Ecto neural progenitor cell (in vitro differentiated cells): ENCODE data around the gene AVPR2.

Experiments
- DNase-seq: peaks from one replicate; pipeline ENCODE4 v3.0.0-alpha.2; 2018; ENCODE audit warnings: low spot score

The AVPR2 gene

DNA sequence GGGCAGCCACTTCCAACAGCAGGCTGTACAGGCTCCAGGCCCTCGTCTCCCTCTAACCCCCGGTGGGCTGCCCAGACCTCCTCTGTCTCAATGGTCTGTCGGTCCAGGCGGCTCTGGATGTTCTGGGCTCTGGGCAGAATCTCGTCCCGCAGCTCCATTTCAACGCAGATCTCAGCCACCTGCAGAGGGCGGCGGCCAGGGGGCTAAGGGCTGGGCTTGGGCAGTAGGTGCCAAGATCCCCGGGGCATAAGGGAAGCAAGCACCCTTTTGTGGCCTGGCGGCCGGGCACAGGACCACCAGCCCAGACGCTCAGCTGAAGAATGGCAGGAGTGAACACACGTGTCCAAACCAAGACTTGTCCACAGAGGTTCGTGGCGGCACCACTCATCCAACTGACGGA lies 9.2 kb downstream of the AVPR2 start:
- DNase-seq: no peak

- no peak for DNase-seq
Measured at GRCh38 chrX:153917869-153918268, 13.4 kb downstream of the AVPR2 start.

DNA sequence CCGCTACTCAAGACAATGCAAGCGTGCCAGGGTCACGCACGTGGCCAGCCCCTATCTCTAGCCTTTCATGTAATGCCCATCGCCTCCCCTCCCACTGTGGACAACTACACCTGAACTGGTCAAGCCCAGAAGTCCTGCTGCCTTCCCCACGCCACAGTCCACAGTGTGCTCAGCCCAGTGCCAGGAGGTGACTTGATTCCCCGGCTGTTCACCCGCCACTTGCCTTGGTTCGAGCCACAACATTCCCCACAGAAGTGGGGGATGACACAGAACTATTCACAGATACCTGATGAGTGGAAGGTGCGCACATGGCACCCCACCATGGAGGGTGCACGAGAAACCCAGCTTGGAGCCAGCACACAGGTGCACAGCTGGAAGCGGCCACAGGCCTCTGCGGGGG lies 14.8 kb downstream of the AVPR2 start:
- no peak for DNase-seq

DNA sequence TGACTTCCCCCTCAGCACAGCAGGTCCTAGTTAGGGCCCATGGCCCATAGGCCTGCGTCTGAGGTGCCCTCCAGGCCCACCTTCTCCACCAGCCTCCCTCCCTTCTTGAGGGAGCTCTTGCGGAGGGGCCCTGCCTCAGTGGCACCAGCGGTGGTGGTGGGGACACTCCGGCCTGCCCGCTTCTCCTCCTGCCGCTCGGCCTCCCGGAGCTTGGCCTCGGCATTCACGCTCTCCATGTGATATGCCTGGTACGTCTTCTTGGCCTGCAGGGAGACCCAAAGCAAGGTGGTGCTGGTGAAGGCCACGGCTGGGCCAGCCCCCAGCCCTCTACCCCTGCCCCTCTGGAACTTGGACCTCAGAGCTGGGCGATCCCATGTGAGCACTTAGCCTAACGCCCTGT lies 16.1 kb downstream of the AVPR2 start:
- no peak for DNase-seq

DNA sequence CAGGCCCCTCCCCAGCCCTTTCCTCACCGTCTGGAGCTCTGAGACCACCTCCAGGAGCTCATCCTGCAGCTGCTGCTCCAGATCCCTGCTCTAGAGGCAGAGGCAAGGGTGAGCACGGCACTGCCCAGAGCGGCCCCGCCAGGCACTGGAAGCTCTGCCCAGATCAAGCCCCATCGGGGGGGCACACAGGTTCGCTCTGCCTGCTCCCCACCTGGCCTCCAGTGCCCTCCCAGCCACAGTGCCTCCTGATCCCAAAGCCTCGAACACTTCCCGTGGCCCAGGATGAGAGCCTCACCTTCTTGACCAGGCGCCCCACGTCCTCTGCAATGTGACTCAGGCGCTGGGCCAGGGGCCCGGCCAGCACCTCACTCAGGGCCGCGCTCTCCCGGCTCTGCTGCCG lies 16.6 kb downstream of the AVPR2 start:
- DNase-seq: no peak

- DNase-seq: no peak
Measured at GRCh38 chrX:153921511-153922446, 17.3 kb downstream of the AVPR2 start.

- no peak for DNase-seq
Measured at GRCh38 chrX:153922932-153923857, 18.7 kb downstream of the AVPR2 start.

- no peak for DNase-seq
Measured at GRCh38 chrX:153924149-153924861, 19.8 kb downstream of the AVPR2 start.

- no peak for DNase-seq
Measured at GRCh38 chrX:153925387-153925738, 20.9 kb downstream of the AVPR2 start.

- DNase-seq: no peak
Measured at GRCh38 chrX:153925739-153926551, 21.5 kb downstream of the AVPR2 start, which contains the start of gene ARHGAP4. Gene ARHGAP4, minus strand, starts transcription at chrX:153926264. Its CDS starts 62 bp downstream, at chrX:153926202.

DNA sequence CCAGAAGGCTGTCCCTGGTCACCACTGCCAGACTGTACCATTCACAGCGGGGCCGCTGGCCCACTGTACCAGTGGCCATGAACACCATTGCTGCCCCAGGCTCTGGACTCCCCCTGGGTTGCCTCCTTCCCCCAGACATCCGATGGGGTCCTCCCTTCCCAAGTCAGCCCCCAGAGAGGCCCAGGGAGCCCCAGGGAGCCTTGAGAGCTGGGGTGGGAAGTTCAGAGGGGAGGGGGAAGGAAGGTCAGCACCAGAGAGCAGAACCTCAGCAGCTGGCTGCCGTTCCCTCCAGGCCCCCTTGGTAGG lies 22.0 kb downstream of the AVPR2 start:
- DNase-seq: no peak

- DNase-seq: no peak
Measured at GRCh38 chrX:153926858-153927671, 22.6 kb downstream of the AVPR2 start.

DNA sequence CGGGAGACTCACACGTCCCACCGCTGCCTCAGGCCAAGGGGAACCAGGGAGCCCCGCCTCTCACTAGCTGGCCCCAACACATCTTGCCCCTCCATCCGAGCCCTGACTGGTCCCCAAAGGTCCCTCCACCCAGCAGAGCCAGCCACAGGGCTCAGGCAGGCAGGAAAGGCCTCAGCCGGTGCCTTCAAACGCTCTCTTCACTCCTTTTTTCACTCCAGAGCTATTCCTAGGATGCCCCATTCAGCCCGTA lies 23.1 kb downstream of the AVPR2 start:
- no peak for DNase-seq

DNA sequence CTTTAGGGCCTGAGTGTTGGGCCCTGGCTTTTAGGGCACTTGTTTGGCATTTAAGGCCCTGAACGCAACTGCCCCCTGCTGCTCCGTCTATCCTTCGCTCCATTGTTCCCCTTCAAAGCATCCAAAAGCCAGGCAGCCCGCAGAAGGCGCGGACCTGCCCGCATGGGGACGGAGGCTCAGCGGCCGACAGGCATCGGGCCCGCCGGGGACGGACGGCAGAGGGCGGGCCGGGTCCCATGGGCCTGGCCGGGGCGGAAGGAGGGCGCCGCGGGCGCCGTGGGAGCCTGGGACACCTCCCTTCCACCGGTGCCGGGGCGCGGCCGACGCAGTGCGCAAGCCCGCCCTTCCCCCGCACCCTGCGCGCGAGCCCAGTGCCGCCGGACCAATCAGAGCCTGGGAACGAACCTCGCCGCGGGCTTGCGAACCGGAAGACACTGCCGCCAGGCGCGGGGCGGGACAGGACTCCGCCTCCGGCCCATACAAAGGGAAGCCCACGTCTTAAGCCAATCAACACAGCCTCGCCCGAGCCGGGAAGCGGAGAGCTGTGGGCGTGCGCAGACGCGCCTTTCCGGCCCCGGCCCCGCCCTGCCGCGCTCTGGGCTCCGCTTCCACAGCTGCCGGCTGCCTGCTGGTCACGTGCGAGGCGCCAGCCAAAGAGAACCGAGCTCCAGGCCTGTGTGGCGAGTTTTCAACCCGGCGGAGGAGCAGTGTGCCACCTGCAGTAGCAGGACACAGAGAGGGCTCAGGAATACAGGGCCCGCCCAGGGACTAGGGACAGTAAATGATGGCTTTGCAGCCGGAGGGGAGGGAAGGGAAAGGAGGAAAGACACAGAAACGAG lies 23.7 kb downstream of the AVPR2 start:
- DNase-seq: peak; percentile 93

- DNase-seq: no peak
Measured at GRCh38 chrX:153928846-153929245, 24.4 kb downstream of the AVPR2 start.

DNA sequence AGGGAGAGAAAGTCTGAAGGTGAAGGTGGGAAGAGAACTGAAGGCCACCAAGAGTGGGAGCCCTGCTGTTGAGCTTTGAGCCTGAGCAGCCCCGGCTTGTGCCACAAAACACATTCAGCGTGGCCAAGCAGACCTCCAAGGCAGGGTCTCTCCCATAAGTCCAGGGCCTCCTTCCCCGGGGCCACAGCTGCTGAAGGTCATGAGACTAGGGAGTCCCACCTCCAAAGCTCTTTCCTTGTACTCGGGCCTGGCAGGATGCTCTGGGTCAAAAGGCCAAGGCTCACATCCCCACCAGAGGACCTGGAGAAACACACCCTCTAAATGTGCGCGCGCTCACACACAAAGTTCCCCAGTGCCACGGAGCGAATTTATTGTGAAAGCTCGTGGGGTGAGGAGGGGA lies 25.1 kb downstream of the AVPR2 start:
- DNase-seq: no peak

GRCh38 chrX:153930011-153930910 lies 25.8 kb downstream of the AVPR2 start:
- no peak for DNase-seq

- no peak for DNase-seq
Measured at GRCh38 chrX:153931151-153931550, 26.7 kb downstream of the AVPR2 start.

DNA sequence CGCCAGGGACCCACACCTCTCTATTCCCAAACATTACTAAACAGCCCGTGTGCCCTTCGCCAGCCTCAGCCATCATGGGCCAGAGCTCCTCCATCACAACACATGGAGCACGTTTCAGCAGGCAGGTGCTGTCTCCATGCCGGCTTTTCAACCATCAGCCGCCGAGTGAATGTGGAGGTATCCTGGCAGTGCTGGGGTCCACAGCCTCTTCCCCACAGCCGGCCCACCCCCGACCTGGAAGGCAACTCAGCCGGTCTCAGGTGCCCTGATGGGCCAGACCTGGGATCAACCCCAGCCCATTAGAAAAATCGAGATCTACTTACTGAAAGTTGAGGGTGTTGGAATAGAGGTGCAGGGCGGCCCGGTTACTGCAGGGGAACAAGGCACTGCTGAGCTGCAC lies 27.3 kb downstream of the AVPR2 start:
- no peak for DNase-seq
